Psoas muscle (tissue), 8 donors: ENCODE data around the gene ZFTA. TPM values are rescaled to one million over a fixed set of nuclear protein-coding genes. Genes with fewer than 3 reads are reported as not detected.

Source experiments
- ATAC-seq, 4 donors: fragments of 200-7000 bp; cut with Tn5 transposase; one replicate each; pipeline ENCODE4 v1.9.1; 2020; ENCODE audit warnings: moderate library complexity in 3 of 4, mild to moderate bottlenecking in 2 of 4
- DNase-seq, 2 donors: peaks; one replicate each; pipeline ENCODE4 v3.0.0-alpha.2; 2020
- H3K27ac ChIP-seq: fragments of 200-600 bp; one replicate; pipeline ENCODE4 v1.8.0; 2022
- H3K27me3 ChIP-seq, 3 donors: fragments of 200-600 bp in 1 of 3; one replicate each; pipeline versions ENCODE4 v1.6.1 to v1.8.0; 2013 to 2022; ENCODE audit warnings: low read length in 2 of 3, mild to moderate bottlenecking in 2 of 3, moderate library complexity in 1 of 3; ENCODE audit not compliant: insufficient read depth in 3 of 3
- H3K36me3 ChIP-seq, 2 donors: fragments of 200-600 bp in 1 of 2; one replicate each; pipeline versions ENCODE4 v1.6.1 to v1.8.0; 2013 to 2022; ENCODE audit warnings: low read depth in 1 of 2, mild to moderate bottlenecking in 1 of 2, moderate library complexity in 1 of 2; ENCODE audit not compliant: insufficient read depth in 1 of 2
- H3K4me1 ChIP-seq: fragments of 200-600 bp; one replicate; pipeline ENCODE4 v1.8.0; 2022
- H3K4me3 ChIP-seq: fragments of 200-600 bp; one replicate; pipeline ENCODE4 v1.8.0; 2022; ENCODE audit warnings: mild to moderate bottlenecking
- H3K9me3 ChIP-seq: fragments of 200-600 bp; one replicate; pipeline ENCODE4 v1.8.0; 2022
- WGBS, 3 donors: extraction: QIAGEN DNeasy Blood & Tissue Kit; methylation state at CpG; one replicate each; pipeline versions ENCODE4 v1.1.6 to v1.1.7; 2013; 5-methylcytosine and 5-hydroxymethylcytosine counted together
- intact Hi-C, 2 donors: fragments of 100-400 bp; cut with DNase I; formaldehyde crosslinking; loops; one replicate each; pipeline versions ENCODE4 v1.11.0 to v1.14.2; 2022
- polyA plus RNA-seq, 3 donors: library from polyadenylated mRNA; stranded (reverse); fragments of 200-250 nt; gene quantifications; one replicate each; pipeline ENCODE4 v1.2.3, GENCODE V29; 2013
- total RNA-seq, 4 donors: library from RNA; stranded (reverse); fragmentation: NEBNext Ultra II Directional in 2 of 4; extraction: Animal tissue kit (Norgen Biotek cat#: 25700) in 2 of 4; gene quantifications; one replicate each; pipeline versions ENCODE4 v1.2.1 to v1.2.4, GENCODE V29; 2021 to 2023
- TF ChIP-seq, protein P1 (sequence below): fragments of 200-600 bp; IDR thresholded peaks from one replicate; pipeline ENCODE4 v1.8.0; 2022; ENCODE audit warnings: antibody characterized with exemption
- donor health status: healthy with polysubstance abuse.
- donor health status: DM: no; HTN: no; CAD: no; lungs with moderate emphysema.
- donor health status: Bipolar disorder and iron deficiency.
- donor health status: healthy.
- donor health status: DM: yes; HTN: yes; CAD: no.
- donor health status: DM: no; HTN: no; CAD: no.
- donor health status: DM: no; HTN: no; CAD: no.
- donor health status: DM: yes; HTN: yes; CAD: no.

The ZFTA gene
- total and polyA plus RNA-seq, 7 donors, result 2.1 to 14.7 (median 7.5) TPM

DNA sequence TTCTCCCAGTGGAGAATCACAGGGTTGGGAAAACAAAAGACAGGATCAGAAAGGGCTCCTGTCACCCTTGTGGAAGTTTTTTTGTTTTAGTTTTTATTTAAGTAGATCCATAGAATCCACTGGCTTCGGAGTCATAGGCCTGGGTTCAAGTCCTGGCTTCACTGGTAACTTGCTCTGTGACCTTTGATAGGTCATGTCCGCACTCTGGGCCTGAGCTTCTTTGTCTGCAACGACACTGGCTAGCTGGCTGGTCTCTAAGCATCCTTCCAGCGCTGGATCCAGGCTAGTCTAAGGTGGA is 1.4 kb downstream of the ZFTA start:
- ATAC-seq (peak in 1 of 4 donors; percentile 42), DNase-seq (no peak)
- Histone ChIP-seq H3K36me3 (no peaks in the 10 kb centered on the region), H3K27ac (peak overlapping the region; percentile 68), H3K9me3 (no peaks in the 10 kb centered on the region), H3K4me1 (peaks cover 5% of the 10 kb centered on the region), H3K4me3 (peak overlapping the region; percentile 87), H3K27me3 (no peaks in the 10 kb centered on the region)
- 19 to 25% (median 22%) methylated on average over 4 of the region's 4 CpGs for WGBS, 3 donors
- intact Hi-C loops, result loop anchor here (2.0 to 10.0 kb wide), 4 partner anchors 46 to 388 kb away; partner anchors contain the start of genes MARK2 (in 1 of the 2) and SPINDOC (in 1 of the 2)
- TF ChIP-seq, protein P1, sequence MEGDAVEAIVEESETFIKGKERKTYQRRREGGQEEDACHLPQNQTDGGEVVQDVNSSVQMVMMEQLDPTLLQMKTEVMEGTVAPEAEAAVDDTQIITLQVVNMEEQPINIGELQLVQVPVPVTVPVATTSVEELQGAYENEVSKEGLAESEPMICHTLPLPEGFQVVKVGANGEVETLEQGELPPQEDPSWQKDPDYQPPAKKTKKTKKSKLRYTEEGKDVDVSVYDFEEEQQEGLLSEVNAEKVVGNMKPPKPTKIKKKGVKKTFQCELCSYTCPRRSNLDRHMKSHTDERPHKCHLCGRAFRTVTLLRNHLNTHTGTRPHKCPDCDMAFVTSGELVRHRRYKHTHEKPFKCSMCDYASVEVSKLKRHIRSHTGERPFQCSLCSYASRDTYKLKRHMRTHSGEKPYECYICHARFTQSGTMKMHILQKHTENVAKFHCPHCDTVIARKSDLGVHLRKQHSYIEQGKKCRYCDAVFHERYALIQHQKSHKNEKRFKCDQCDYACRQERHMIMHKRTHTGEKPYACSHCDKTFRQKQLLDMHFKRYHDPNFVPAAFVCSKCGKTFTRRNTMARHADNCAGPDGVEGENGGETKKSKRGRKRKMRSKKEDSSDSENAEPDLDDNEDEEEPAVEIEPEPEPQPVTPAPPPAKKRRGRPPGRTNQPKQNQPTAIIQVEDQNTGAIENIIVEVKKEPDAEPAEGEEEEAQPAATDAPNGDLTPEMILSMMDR, result no peak

DNA sequence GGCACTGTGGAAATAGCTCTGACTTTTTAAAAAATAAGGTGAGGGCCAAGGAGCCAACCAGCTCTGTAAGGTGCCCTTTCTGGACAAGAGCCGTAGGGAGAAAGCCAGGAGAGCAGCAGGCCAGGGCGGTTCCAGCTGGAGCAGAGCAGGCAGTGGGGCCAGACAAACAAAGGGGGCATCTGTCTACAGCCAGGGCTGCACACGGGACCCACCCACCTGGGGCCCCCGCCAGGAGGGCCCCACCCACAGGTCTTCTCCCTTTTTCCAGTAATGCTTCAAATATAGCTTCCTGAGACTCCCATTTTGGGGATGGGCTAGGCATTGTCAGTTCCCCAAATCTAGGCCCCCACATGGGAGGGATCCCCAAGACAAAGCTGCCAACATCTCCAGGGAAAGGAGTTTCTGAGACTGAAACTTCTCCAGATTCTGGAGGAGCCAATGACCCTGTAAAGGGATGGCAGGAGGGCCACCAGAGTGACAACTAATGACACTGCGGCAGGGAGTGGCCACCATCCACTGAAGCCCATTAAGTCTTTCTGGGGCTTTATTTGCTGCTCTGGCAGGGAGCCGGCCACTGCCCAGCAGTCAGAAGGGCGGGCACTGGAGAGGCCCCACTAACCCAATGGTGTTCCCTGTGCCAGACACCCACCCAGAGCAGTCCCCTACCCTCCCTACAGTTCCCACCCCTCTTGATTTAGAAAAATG is 1.9 kb downstream of the ZFTA start:
- peaks cover 5% of the 10 kb centered on the region for H3K4me1 ChIP-seq

DNA sequence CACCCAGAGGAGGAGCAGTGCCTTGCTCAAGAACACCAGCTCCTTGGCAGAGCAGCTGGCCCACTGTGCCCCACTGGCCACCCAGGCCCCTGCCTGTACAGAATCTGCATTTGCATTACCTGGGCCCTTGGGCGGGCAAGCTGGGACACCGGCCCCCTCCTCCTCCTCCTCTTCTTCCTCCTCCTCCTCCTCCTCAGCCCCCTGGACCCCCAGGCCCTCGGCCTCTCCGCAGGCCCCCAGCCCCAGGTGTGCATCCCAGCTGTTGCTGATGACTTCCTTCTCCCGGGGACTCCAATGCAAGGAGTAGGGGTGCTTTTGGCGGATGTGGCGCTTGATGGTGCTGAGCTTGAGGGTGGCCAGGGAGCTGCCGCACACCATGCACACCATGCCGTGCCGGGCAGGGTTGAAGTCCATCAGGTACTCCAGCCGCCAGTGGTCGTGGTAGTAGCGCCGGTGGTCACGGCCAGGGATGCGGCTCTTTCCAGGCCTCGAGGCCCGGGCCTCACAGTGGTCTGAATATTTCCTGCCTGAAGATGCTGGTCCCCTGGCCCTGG is 2.8 kb downstream of the ZFTA start:
- H3K27ac ChIP-seq, result no peak overlapping the region
- ATAC-seq (no peak), DNase-seq (peak in 1 of 2 donors; percentile 55)
- intact Hi-C loops, result loop anchor here (2.0 to 10.0 kb wide), 4 partner anchors 47 to 389 kb away; partner anchors contain the start of genes MARK2 (in 1 of the 2) and SPINDOC (in 1 of the 2)
- no peaks in the 10 kb centered on the region for H3K9me3 ChIP-seq
- H3K36me3 ChIP-seq, result peaks cover 0 to 5% of the 10 kb centered on the region in 2 donors
- H3K27me3 ChIP-seq, result no peaks in the 10 kb centered on the region
- TF ChIP-seq, protein P1, result no peak
- H3K4me1 ChIP-seq, result peaks cover 5% of the 10 kb centered on the region
- 83 to 85% (median 84%) methylated on average over 16 to 18 of the region's 18 CpGs for whole genome bisulfite sequencing, 3 donors
- H3K4me3 ChIP-seq, result no peak overlapping the region

More for the DNA sequence above, 1.9 kb downstream of the ZFTA start:
- no peaks in the 10 kb centered on the region for H3K36me3 ChIP-seq
- peak overlapping the region; percentile 87 for H3K4me3 ChIP-seq
- TF ChIP-seq, protein P1, result no peak
- no peaks in the 10 kb centered on the region for H3K9me3 ChIP-seq
- H3K27me3 ChIP-seq, result no peaks in the 10 kb centered on the region
- intact Hi-C loops, result loop anchor here (2.0 to 10.0 kb wide), 4 partner anchors 46 to 388 kb away; partner anchors contain the start of genes MARK2 (in 1 of the 2) and SPINDOC (in 1 of the 2)
- ATAC-seq (no peak), DNase-seq (peak in 1 of 2 donors; percentile 50)
- no peak overlapping the region for H3K27ac ChIP-seq
- WGBS, 3 donors, result 53 to 75% (median 67%) methylated on average over 7 of the region's 7 CpGs

DNA sequence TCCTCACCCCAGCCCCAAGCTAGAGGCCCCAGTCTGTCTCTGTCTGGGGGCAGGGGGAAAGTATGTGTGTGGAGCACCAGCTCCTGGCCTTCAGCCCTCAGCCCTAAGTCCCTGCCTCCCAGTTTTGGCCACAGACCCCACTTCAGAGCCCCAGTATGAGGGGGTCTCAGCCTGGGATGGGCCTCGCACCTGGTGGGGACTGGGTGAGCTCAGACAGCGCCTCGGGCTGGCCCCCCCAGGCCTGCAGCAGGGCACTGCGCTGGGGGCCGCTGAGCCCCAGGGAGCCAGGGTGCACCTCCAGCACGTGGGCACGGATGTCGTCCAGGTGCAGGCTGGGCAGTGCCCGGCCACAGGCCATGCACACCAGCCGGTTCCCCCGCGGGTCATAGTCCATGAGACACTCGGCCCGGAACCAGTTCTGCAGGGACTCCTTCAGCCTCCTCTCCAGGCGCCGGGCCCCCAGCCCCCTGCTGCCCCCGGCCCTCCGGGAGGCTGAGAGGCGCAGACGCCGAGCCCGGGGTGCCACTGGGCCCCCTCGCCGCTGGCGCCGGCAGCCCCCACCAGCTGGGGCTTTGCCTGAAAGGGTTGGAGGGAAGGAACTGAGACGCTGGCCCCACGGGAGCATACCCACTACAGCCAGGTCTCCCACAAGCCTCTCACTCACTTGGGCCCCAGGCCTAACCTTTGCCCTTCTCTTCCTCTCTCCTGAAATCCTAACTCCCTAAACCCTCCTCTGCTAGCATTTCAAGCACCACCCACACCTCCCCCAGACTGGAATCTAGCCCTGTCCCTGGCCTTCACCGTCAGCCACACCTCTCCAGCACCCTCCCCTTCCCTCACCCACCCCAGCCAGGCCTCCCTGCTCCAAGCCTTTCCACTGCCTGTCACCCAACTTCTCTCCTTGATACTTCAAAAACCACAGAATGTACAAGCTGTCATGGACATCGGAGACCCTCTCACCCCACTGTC is 3.6 kb downstream of the ZFTA start:
- no peak overlapping the region for H3K4me3 ChIP-seq
- peaks cover 5% of the 10 kb centered on the region for H3K4me1 ChIP-seq
- 80 to 86% (median 83%) methylated on average over 25 to 30 of the region's 30 CpGs for WGBS, 3 donors
- intact Hi-C loops, result loop anchor here (5.0 to 10.0 kb wide), 3 partner anchors 72 to 390 kb away; partner anchors contain the start of gene MARK2 (in 1 of the 2)
- TF ChIP-seq, protein P1, result no peak
- no peak overlapping the region for H3K27ac ChIP-seq
- H3K9me3 ChIP-seq, result no peaks in the 10 kb centered on the region
- H3K27me3 ChIP-seq, result no peaks in the 10 kb centered on the region
- H3K36me3 ChIP-seq, result peaks cover 0 to 13% of the 10 kb centered on the region in 2 donors
- DNase-seq, result peak in 1 of 2 donors; percentile 23
- no peak for ATAC-seq
